NCI-H774 (cell line): ENCODE results near the gene TRAPPC3L.
"Not testable (repeated sequence)": the region's sequence is repeated elsewhere in the genome, so short reads cannot be mapped to it uniquely, and the experiment has no call there.

ENCODE experiments used
- DNase-seq: peaks from one replicate; lab custom pipeline; 2025; lab: John Stamatoyannopoulos, UW

TRAPPC3L gene

GRCh38 chr6:116513224-116513875 is 32.1 kb downstream of the TRAPPC3L start:
- no peak for DNase-seq

DNA sequence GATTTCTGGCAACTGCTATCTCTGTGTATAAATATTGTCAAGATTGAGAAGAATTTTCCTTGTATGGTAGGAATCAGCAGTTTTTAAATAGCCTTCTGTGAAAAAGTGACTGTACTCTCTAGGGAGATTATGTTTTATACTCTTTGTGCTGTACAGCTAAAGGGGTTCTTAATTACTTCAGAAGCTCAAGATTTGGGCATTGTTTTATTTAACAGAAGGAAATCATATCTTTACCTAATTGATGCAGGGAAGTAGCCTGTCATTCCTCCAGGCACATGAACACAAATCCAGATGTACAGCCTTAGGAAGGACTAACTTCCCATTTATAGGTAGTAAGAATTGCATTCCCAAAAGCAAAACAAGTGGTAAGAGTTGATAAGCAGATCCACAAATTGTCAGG is 32.8 kb downstream of the TRAPPC3L start:
- DNase-seq = no peak

DNA sequence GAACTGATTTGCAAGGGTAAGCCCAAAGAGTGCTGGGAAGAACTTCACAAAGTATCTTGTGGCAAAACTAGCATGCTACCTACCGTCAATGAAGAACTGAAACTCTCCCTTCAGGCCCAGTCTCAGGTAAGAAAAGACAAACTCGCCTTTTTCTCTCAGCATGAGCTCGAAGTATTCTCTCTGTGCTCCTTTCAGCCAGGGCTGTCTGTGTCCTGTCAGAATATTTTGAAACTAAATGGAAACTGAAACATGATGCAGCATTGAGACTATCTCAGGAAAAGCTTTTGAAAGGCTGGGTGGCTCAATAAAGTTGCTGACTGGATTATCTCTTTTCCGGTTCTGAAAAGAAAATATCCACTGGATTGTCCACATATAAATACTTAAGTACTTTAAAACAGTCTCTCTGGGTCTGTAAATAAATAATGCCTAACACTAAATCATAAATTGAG is 33.3 kb downstream of the TRAPPC3L start:
- no peak for DNase-seq

DNA sequence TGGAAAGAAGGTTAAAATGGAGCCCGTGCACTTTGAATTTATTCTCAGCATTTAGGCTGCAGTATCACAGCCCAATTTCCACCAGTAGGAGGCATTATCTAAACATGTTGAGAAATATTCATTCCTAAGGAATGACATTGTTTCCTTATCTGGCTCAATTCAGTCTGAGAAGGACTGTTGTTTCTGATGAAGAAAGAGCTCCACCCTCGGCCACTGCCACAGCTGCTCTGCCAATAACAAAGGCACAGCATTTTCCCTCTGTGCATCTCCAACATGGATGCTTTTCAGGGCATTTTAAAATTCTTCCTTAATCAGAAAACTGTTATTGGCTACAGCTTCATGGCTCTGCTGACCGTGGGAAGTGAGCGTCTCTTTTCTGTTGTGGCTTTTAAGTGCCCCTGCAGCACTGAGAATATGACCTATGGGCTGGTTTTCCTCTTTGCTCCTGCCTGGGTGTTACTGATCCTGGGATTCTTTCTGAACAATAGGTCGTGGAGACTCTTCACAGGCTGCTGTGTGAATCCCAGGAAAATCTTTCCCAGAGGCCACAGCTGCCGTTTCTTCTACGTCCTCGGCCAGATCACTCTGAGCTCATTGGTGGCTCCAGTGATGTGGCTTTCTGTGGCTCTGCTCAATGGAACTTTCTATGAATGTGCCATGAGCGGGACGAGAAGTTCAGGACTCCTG is 33.9 kb downstream of the TRAPPC3L start, which contains the start of gene CALHM5:
Gene CALHM5, plus strand, starts transcription at position 216 of the 687 bp plus-strand sequence. Its CDS starts 58 bp downstream, at position 274.
- DNase-seq = no peak

- DNase-seq = no peak
Observed at GRCh38 chr6:116508527-116508926, 37.0 kb downstream of the TRAPPC3L start.

DNA sequence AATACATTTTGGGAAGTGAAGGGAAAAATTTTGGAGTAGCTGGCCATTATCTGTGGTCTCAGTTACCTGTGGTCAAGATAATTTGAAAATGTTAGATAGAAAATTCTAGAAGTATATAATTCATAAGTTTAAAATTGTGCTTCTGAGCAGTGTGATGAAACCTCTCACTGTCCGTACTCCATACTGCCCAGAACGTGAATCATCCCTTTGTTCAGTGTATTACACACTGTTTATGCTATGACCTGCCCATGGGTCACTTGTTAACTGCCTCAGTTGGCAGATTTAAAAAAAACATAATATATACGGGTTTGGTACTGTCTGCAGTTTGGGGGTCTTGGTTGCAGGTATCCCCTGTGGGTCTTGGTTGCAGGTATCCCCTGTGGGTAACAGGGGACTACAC is 38.2 kb downstream of the TRAPPC3L start:
- no peak for DNase-seq

- no peak for DNase-seq
Observed at GRCh38 chr6:116500969-116501433, 44.5 kb downstream of the TRAPPC3L start.

DNA sequence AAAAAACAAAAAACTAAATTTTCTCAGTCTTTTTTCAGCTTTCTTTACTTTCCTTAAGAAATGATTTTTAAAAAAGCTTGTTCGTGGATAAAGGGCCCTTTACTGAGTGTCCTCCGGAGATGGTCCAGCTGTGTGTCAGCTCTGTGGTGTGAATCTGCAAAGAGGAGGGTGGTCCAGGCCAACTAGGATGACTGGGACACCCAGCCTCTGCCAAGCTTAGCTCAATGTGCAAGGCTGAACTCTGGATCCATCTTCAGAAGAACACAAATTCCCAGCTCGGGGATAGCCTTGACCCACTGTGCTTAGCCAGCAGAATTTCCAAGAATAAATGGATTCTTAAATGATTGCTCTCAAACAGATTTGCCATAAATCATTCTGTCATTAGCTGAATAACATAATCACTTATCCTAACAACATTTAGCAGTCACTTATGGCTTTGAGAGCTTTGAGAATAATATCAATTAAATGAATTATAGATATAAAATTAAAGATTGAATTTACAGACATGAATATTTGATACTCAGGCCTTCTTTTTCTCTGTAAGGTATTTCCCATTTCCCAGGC is 48.3 kb downstream of the TRAPPC3L start:
- DNase-seq = no peak

DNA sequence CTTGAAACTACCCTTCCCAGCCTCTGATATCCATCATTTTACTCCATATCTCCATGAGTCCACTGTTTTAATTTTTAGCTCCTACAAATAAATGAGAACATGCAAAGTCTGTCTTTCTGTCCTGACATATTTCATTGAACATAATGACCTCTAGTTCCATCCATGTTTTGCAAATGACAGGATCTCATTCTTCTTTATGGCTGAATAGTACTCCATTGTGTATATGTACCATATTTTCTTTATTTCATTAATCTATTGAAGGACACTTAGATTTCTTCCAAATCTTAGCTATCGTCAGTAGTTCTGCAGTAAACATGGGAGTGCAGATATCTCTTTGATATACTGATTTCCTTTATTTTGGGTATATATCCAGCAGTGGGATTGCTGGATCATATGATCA is 50.3 kb downstream of the TRAPPC3L start:
- not testable (repeated sequence) for DNase-seq

DNA sequence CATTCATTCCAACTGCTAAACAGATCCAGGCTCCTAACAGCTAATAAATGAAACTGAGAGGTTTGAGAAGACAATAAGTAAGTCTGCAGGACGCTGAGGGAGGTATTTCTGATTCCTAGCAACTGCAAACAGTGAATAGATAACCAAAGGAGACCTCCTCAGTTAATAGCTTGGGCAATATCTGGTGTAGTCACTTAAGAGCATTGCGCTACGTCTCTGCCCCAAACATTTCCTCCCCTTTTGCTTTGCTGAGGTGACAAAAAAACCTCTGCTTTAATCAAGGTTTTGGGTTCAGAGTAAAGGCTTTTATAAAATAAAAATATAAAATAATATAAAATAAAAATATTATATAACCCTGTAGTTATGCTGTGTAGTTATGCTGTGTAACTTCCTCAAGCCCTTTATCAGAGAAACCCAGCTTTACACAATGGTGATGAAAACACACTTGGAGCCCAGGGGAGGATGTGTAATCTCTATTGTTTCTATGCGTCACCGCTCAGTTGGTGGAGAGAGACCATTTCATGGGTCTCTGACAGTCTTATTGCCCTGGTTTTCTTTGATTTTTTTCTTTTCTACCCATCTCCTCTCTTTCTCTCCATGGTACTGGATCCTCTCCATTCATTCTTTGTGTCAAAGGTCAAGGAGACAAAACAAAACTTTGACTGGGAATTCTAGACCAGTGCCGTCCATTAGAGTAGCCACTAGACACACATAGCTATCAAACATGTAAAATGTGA is 53.0 kb downstream of the TRAPPC3L start:
- no peak for DNase-seq

DNA sequence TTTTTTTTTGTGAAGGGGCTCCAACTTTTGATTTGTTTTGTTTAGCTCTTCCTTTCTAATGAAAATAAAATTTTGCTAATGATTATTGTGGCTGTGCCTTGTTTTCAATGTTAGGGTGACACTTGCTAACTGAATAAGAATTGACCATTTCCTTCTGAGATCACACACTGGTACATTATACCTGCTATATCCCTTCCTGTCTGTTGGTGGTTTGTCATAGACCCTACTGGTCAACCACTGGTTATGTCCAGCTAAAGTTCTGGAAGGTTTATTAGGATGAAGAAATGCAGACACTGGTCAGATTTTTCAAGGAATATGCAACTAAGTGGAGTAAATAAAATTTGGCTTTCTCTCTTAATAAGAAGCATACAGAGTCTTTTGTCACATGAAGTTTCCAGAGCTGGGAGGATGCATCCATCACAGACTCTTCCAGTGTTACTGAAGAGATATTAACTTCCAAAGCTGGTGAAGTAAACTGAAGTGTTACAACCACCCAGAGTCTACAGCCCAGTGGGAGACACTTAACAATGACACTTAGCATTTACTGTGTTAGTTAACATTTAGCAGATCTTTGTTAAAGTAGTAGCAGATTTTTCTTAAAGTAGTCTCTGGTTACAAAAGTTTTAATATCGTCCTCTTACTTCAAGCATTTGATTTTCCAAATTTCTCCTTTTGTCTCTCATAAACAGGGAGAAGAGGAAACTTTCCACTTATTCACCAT is 53.7 kb downstream of the TRAPPC3L start:
- DNase-seq = no peak

DNA sequence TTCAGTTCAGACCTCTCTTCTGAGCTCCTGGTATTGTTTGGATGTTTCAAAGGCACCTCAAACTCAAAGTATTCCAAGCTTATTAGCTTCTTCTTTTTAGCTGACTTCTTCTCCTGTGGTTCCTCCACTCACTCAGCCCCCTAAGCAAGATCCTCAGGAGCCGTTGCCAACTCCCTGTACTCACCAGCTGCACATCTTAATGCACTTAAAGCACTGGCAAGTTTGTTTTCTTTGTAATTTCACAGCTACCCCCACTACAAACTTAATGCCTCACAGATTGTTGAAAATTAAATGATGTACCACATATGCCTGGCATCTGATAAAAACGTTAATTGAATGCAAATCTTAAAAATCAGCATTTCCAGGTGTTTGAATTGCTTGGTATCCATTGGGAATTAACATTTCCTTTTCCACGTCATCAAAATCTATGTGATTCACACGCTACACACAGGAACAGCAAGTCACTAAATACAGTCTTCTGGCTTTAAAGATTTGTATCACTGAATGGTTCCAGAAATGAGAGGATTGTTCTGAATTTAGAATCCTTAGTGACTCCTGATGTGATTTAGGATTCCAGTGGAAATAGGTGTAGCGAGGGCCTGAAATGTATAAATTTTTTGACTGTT is 59.8 kb downstream of the TRAPPC3L start:
- no peak for DNase-seq

DNA sequence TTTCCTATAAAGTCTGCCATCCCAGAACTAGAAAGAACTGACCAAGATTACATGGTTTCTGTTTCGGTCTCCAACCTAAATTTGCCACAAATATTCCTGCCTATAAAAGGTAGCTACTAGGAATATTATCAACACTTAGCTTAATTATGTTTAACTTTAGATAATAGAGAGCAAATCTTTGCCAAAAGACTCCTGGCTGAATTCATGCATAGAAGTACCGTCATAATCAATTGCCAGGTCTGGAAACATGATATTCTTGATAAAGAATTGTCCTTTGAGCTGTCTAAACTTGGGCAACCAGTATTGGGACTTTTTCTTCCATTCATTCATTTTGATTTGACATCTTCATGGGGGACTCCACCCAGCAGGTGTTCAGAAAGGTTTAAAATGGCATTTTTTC is 61.9 kb downstream of the TRAPPC3L start:
- no peak for DNase-seq

GRCh38 chr6:116482780-116483179 is 62.7 kb downstream of the TRAPPC3L start:
- no peak for DNase-seq

GRCh38 chr6:116476002-116476678 is 69.3 kb downstream of the TRAPPC3L start:
- DNase-seq = no peak

- DNase-seq = no peak
Observed at GRCh38 chr6:116475141-116475540, 70.3 kb downstream of the TRAPPC3L start.

DNA sequence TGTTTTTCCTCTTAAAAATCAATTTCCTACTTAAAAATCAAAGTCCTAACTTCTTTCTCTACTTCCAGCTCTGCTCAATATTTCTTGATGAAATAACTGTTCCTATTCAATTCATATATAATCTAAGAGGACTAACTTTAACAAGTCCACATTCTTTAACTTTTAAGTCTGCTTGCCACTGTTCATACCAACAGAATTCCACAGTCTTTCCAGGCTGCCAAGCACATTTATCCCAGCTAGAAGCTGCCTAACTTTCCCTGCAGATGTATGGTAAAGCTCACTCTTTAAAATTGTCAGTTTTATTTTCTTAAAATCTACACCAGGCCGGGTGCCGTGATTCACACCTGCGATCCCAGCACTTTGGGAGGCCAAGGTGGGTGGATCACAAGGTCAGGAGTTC is 72.8 kb downstream of the TRAPPC3L start:
- DNase-seq = no peak

DNA sequence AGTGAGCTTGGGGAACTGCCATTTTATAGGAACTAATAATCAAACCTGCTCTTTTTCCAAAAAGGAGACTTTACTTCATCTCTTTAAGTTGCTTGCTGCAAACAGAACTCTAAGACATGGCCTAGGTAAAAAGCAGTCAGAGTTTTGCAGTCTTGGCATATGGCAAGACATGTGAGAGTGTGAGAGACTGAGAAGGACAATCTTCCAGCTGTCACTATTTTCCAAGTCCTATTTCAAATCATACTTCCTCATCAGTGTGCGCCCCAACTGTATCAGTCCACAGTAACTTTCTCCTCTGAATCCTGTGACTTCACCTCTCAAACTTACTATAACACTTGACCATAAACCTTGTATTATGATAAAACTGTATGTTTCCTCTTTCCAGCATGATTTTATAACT is 74.0 kb downstream of the TRAPPC3L start:
- DNase-seq = no peak

GRCh38 chr6:116468293-116468692 is 77.2 kb downstream of the TRAPPC3L start:
- no peak for DNase-seq

GRCh38 chr6:116467514-116467913 is 78.0 kb downstream of the TRAPPC3L start:
- DNase-seq = no peak

GRCh38 chr6:116467096-116467495 is 78.4 kb downstream of the TRAPPC3L start:
- DNase-seq = no peak
